NCI-H524 (cell line): ENCODE data around the gene SGPP1.
A peak's percentile ranks its signal among the peaks of the same experiment; 100 is the strongest.
"Not testable (repeated sequence)": the region's sequence is repeated elsewhere in the genome, so short reads cannot be mapped to it uniquely, and the experiment has no call there.

Experiments
- DNase-seq, 2 experiments: peaks; one replicate each; lab custom pipeline; 2025; lab: John Stamatoyannopoulos, UW

Gene SGPP1

GRCh38 chr14:63725786-63726460 is 1.9 kb downstream of the SGPP1 start:
- DNase-seq: no peak

- DNase-seq: peak in 1 of 2 experiments; percentile 43
Observed at GRCh38 chr14:63717702-63718101, 10.2 kb downstream of the SGPP1 start.

GRCh38 chr14:63715360-63715759 is 12.5 kb downstream of the SGPP1 start:
- no peak for DNase-seq

GRCh38 chr14:63713764-63714163 is 14.1 kb downstream of the SGPP1 start:
- DNase-seq: no peak

- DNase-seq: no peak
Observed at GRCh38 chr14:63713058-63713457, 14.8 kb downstream of the SGPP1 start.

- DNase-seq: no peak
Observed at GRCh38 chr14:63712123-63712522, 15.7 kb downstream of the SGPP1 start.

- DNase-seq: no peak
Observed at GRCh38 chr14:63710497-63710896, 17.4 kb downstream of the SGPP1 start.

- DNase-seq: no peak
Observed at GRCh38 chr14:63709589-63709988, 18.3 kb downstream of the SGPP1 start.

GRCh38 chr14:63707216-63707615 is 20.6 kb downstream of the SGPP1 start:
- no peak for DNase-seq

- DNase-seq: no peak
Observed at GRCh38 chr14:63705561-63706070, 22.2 kb downstream of the SGPP1 start.

- not testable (repeated sequence) for DNase-seq
Observed at GRCh38 chr14:63702530-63702929, 25.3 kb downstream of the SGPP1 start.

- no peak for DNase-seq
Observed at GRCh38 chr14:63701606-63702299, 26.1 kb downstream of the SGPP1 start.

- DNase-seq: no peak
Observed at GRCh38 chr14:63692310-63693020, 35.4 kb downstream of the SGPP1 start.

- no peak for DNase-seq
Observed at GRCh38 chr14:63689132-63689531, 38.7 kb downstream of the SGPP1 start.

GRCh38 chr14:63686926-63687325 is 40.9 kb downstream of the SGPP1 start:
- DNase-seq: no peak

- DNase-seq: no peak
Observed at GRCh38 chr14:63685401-63685800, 42.5 kb downstream of the SGPP1 start.

GRCh38 chr14:63682727-63683593 is 44.9 kb downstream of the SGPP1 start:
- DNase-seq: no peak

- DNase-seq: no peak
Observed at GRCh38 chr14:63678536-63678935, 49.3 kb downstream of the SGPP1 start.

GRCh38 chr14:63677891-63678379 is 49.9 kb downstream of the SGPP1 start:
- DNase-seq: no peak

GRCh38 chr14:63676615-63677014 is 51.2 kb downstream of the SGPP1 start:
- DNase-seq: no peak

GRCh38 chr14:63673886-63674497 is 53.9 kb downstream of the SGPP1 start:
- DNase-seq: no peak
